SJSA1 (cell line): Measurements from ENCODE around the gene REPS2. TPM values are rescaled to one million over a fixed set of nuclear protein-coding genes. Genes with fewer than 3 reads are reported as not detected.

Experiments used
- DNase-seq, 2 experiments: peaks; one replicate each; pipeline ENCODE4 v3.0.0-alpha.2; 2015 to 2020; ENCODE audit warnings: low spot score in 2 of 2, low read depth in 1 of 2
- H3K27ac ChIP-seq: fragments of 250-450 bp; sonication (Bioruptor Pico); 2 replicates; pipeline ENCODE4 v1.5.1; 2020; ENCODE audit warnings: mild to moderate bottlenecking, moderate library complexity
- H3K27me3 ChIP-seq: fragments of 250-450 bp; sonication (Bioruptor Pico); replicated peaks from 2 replicates; pipeline ENCODE4 v1.5.1; 2020; ENCODE audit warnings: mild to moderate bottlenecking, moderate library complexity
- H3K36me3 ChIP-seq: fragments of 250-450 bp; sonication (Bioruptor Pico); 2 replicates; pipeline ENCODE4 v1.5.1; 2020; ENCODE audit warnings: mild to moderate bottlenecking
- H3K4me1 ChIP-seq: fragments of 250-450 bp; sonication (Bioruptor Pico); replicated peaks from 2 replicates; pipeline ENCODE4 v1.6.1; 2021; ENCODE audit warnings: mild to moderate bottlenecking
- H3K4me3 ChIP-seq: fragments of 250-450 bp; sonication (Bioruptor Pico); 2 replicates; pipeline ENCODE4 v1.5.1; 2020; ENCODE audit warnings: mild to moderate bottlenecking
- H3K9me3 ChIP-seq: fragments of 250-450 bp; sonication (Bioruptor Pico); replicated peaks from 2 replicates; pipeline ENCODE4 v1.5.1; 2020; ENCODE audit warnings: mild to moderate bottlenecking
- total RNA-seq: library from RNA; depleted of rRNA; stranded (reverse); fragments of >200 nt; shearing (Covaris generic); gene quantifications from 2 replicates; pipeline ENCODE4 v1.2.3, GENCODE V29; 2014

REPS2 gene
- total RNA-seq, 1 experiment from 2014 or later: 1.8 TPM

- H3K9me3 ChIP-seq: no peaks in the 10 kb centered on the region
- H3K27ac ChIP-seq: no peak overlapping the region
- H3K4me1 ChIP-seq: no peaks in the 10 kb centered on the region
- DNase-seq: no peak
- H3K36me3 ChIP-seq: no peaks in the 10 kb centered on the region
- no peak overlapping the region for H3K4me3 ChIP-seq
- no peaks in the 10 kb centered on the region for H3K27me3 ChIP-seq
Measured at GRCh38 chrX:16975233-16975632, 28.8 kb downstream of the REPS2 start.

- no peak overlapping the region for H3K4me3 ChIP-seq
- no peaks in the 10 kb centered on the region for H3K27me3 ChIP-seq
- no peaks in the 10 kb centered on the region for H3K9me3 ChIP-seq
- H3K27ac ChIP-seq: no peak overlapping the region
- H3K36me3 ChIP-seq: no peaks in the 10 kb centered on the region
- DNase-seq: no peak
- no peaks in the 10 kb centered on the region for H3K4me1 ChIP-seq
Measured at GRCh38 chrX:16977771-16978170, 31.3 kb downstream of the REPS2 start.

GRCh38 chrX:16978193-16978984, 31.9 kb downstream of the REPS2 start:
- Histone ChIP-seq H3K4me1 (no peaks in the 10 kb centered on the region), H3K4me3 (no peak overlapping the region), H3K9me3 (no peaks in the 10 kb centered on the region), H3K36me3 (no peaks in the 10 kb centered on the region), H3K27me3 (no peaks in the 10 kb centered on the region), H3K27ac (no peak overlapping the region)
- DNase-seq: no peak

GRCh38 chrX:16979226-16979625, 32.8 kb downstream of the REPS2 start:
- no peak overlapping the region for H3K27ac ChIP-seq
- H3K36me3 ChIP-seq: no peaks in the 10 kb centered on the region
- no peak overlapping the region for H3K4me3 ChIP-seq
- H3K4me1 ChIP-seq: no peaks in the 10 kb centered on the region
- H3K27me3 ChIP-seq: no peaks in the 10 kb centered on the region
- H3K9me3 ChIP-seq: no peaks in the 10 kb centered on the region
- DNase-seq: no peak

- Histone ChIP-seq H3K4me1 (no peaks in the 10 kb centered on the region), H3K27ac (no peak overlapping the region), H3K36me3 (no peaks in the 10 kb centered on the region), H3K4me3 (no peak overlapping the region), H3K9me3 (no peaks in the 10 kb centered on the region), H3K27me3 (no peaks in the 10 kb centered on the region)
- DNase-seq: no peak
Measured at GRCh38 chrX:16981209-16981608, 34.8 kb downstream of the REPS2 start.

- no peaks in the 10 kb centered on the region for H3K4me1 ChIP-seq
- H3K36me3 ChIP-seq: no peaks in the 10 kb centered on the region
- no peak for DNase-seq
- no peak overlapping the region for H3K27ac ChIP-seq
- H3K4me3 ChIP-seq: no peak overlapping the region
- no peaks in the 10 kb centered on the region for H3K27me3 ChIP-seq
- H3K9me3 ChIP-seq: no peaks in the 10 kb centered on the region
Measured at GRCh38 chrX:16981980-16982379, 35.5 kb downstream of the REPS2 start.

- H3K9me3 ChIP-seq: no peaks in the 10 kb centered on the region
- DNase-seq: no peak
- no peak overlapping the region for H3K27ac ChIP-seq
- H3K4me3 ChIP-seq: no peak overlapping the region
- H3K36me3 ChIP-seq: no peaks in the 10 kb centered on the region
- no peaks in the 10 kb centered on the region for H3K4me1 ChIP-seq
- no peaks in the 10 kb centered on the region for H3K27me3 ChIP-seq
Measured at GRCh38 chrX:16983051-16983450, 36.6 kb downstream of the REPS2 start.

- Histone ChIP-seq H3K27me3 (no peaks in the 10 kb centered on the region), H3K4me1 (no peaks in the 10 kb centered on the region), H3K9me3 (no peaks in the 10 kb centered on the region)
Measured at GRCh38 chrX:16985286-16985685, 38.8 kb downstream of the REPS2 start.

GRCh38 chrX:16986169-16986568, 39.7 kb downstream of the REPS2 start:
- Histone ChIP-seq H3K4me3 (no peak overlapping the region), H3K27me3 (no peaks in the 10 kb centered on the region), H3K9me3 (no peaks in the 10 kb centered on the region), H3K27ac (no peak overlapping the region), H3K36me3 (no peaks in the 10 kb centered on the region), H3K4me1 (no peaks in the 10 kb centered on the region)
- DNase-seq: no peak

More at GRCh38 chrX:16985286-16985685, 38.8 kb downstream of the REPS2 start:
- no peak overlapping the region for H3K4me3 ChIP-seq
- H3K36me3 ChIP-seq: no peaks in the 10 kb centered on the region
- DNase-seq: no peak
- H3K27ac ChIP-seq: no peak overlapping the region

- no peaks in the 10 kb centered on the region for H3K27me3 ChIP-seq
- no peaks in the 10 kb centered on the region for H3K9me3 ChIP-seq
- H3K4me1 ChIP-seq: no peaks in the 10 kb centered on the region
- no peak overlapping the region for H3K27ac ChIP-seq
- no peak for DNase-seq
- no peak overlapping the region for H3K4me3 ChIP-seq
- no peaks in the 10 kb centered on the region for H3K36me3 ChIP-seq
Measured at GRCh38 chrX:16989750-16990149, 43.3 kb downstream of the REPS2 start.

- Histone ChIP-seq H3K9me3 (no peaks in the 10 kb centered on the region), H3K4me1 (no peaks in the 10 kb centered on the region)
- no peak for DNase-seq
Measured at GRCh38 chrX:16990839-16991238, 44.4 kb downstream of the REPS2 start.

GRCh38 chrX:16992445-16992844, 46.0 kb downstream of the REPS2 start:
- Histone ChIP-seq H3K27me3 (no peaks in the 10 kb centered on the region), H3K36me3 (no peaks in the 10 kb centered on the region), H3K4me3 (no peak overlapping the region), H3K27ac (no peak overlapping the region), H3K9me3 (no peaks in the 10 kb centered on the region), H3K4me1 (no peaks in the 10 kb centered on the region)
- DNase-seq: no peak

More at GRCh38 chrX:16990839-16991238, 44.4 kb downstream of the REPS2 start:
- Histone ChIP-seq H3K4me3 (no peak overlapping the region), H3K36me3 (no peaks in the 10 kb centered on the region), H3K27ac (no peak overlapping the region), H3K27me3 (no peaks in the 10 kb centered on the region)

GRCh38 chrX:16992951-16993350, 46.5 kb downstream of the REPS2 start:
- no peaks in the 10 kb centered on the region for H3K9me3 ChIP-seq
- H3K4me1 ChIP-seq: no peaks in the 10 kb centered on the region
- no peak overlapping the region for H3K27ac ChIP-seq
- no peak overlapping the region for H3K4me3 ChIP-seq
- H3K36me3 ChIP-seq: no peaks in the 10 kb centered on the region
- DNase-seq: no peak
- no peaks in the 10 kb centered on the region for H3K27me3 ChIP-seq

- no peaks in the 10 kb centered on the region for H3K36me3 ChIP-seq
Measured at GRCh38 chrX:16993791-16994318, 47.4 kb downstream of the REPS2 start.

More at GRCh38 chrX:16993791-16994318, 47.4 kb downstream of the REPS2 start:
- Histone ChIP-seq H3K4me3 (no peak overlapping the region), H3K27me3 (no peaks in the 10 kb centered on the region), H3K4me1 (no peaks in the 10 kb centered on the region), H3K27ac (no peak overlapping the region), H3K9me3 (no peaks in the 10 kb centered on the region)
- no peak for DNase-seq
